NT2/D1 (cell line): ENCODE data around the gene FTO.

Experiments
- SUZ12 ChIP-seq: IDR thresholded peaks from 2 replicates; pipeline ENCODE4 v1.6.1; 2011; ENCODE audit not compliant: insufficient read length, insufficient read depth; ENCODE audit errors: extremely low read depth
- YY1 ChIP-seq: IDR thresholded peaks from 2 replicates; pipeline ENCODE4 v1.6.1; 2011; ENCODE audit not compliant: insufficient read length, insufficient read depth
- ZNF274 ChIP-seq: IDR thresholded peaks from 2 replicates; pipeline ENCODE4 v1.6.1; 2011; ENCODE audit warnings: mild to moderate bottlenecking, low read depth, low read length

DNA sequence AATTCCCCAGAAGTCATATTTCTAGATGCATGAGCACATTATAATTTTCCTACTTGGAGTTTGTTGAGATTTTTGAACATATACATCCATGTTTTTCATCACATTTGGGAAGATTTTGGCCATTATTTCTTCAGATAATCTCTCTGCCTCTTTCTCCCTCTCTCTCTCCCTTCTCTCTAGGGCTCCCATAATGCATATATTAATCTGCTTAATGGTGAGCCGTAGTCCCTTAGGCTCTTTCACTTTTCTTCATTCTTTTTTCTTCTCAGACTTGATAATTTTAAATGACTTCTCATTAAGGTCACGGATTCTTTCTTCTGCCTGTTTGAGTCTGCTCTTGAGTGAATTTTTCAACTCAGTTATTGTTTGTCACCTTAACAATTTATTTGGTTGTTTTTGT, 481.1 kb downstream of the FTO start:
- TF ChIP-seq ZNF274: no peak
- no peak for TF ChIP-seq YY1
- no peak for TF ChIP-seq SUZ12
